BLaER1 treated with 17β-estradiol and CSF1 and Interleukin-3, amounts not matched to agents 10 nM and 100 nM (cell line): Measurements from ENCODE around the gene LSM12.

ENCODE experiments used
- H3K27ac ChIP-seq, 11 experiments: shearing (Covaris generic); formaldehyde crosslinking; 2 replicates each; pipeline ENCODE4 v1.8.1; 2022
- H3K27me3 ChIP-seq, 11 experiments: shearing (Covaris generic); formaldehyde crosslinking; 2 replicates each; pipeline ENCODE4 v1.8.1; 2022
- H3K36me3 ChIP-seq, 11 experiments: shearing (Covaris generic); formaldehyde crosslinking; 2 replicates each; pipeline ENCODE4 v1.8.1; 2022
- H3K4me1 ChIP-seq, 10 experiments: shearing (Covaris generic); formaldehyde crosslinking; 2 replicates each; pipeline ENCODE4 v1.8.1; 2022
- H3K4me2 ChIP-seq, 11 experiments: shearing (Covaris generic); formaldehyde crosslinking; 2 replicates each; pipeline ENCODE4 v1.8.1; 2022
- H3K4me3 ChIP-seq, 10 experiments: shearing (Covaris generic); formaldehyde crosslinking; 2 replicates each; pipeline ENCODE4 v1.8.1; 2022
- H3K9ac ChIP-seq, 11 experiments: shearing (Covaris generic); formaldehyde crosslinking; 2 replicates each; pipeline ENCODE4 v1.8.1; 2022
- H3K9me3 ChIP-seq, 11 experiments: shearing (Covaris generic); formaldehyde crosslinking; replicated peaks in 1 of 11; 2 replicates each; pipeline ENCODE4 v1.8.1; 2022
- H4K20me1 ChIP-seq, 11 experiments: shearing (Covaris generic); formaldehyde crosslinking; 2 replicates each; pipeline ENCODE4 v1.8.1; 2022
- Cebpa-rat ChIP-seq, 11 experiments: shearing (Covaris generic); IDR thresholded peaks; 2 replicates each; pipeline ENCODE4 v1.8.1; 2022

LSM12 gene

DNA sequence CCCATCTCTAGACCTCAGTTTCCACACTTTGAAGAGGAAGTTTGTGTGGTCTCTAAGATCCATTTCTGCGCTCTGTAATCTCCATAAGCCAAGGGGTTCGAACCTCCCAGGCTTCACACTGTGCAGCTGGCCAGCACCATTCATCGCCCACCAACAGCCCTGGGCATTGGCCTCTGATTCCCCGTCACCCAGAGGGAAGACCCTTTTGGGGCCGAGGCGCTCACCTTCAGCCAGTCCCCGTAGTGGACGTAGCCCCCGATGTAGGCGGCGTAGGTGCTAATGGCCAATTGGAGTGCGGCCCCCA is 52.4 kb downstream of the LSM12 start:
- Histone ChIP-seq H3K4me3 (peak overlapping the region; percentile 74 to 92 (median 84)), H3K27ac (peak overlapping the region; percentile 80 to 92 (median 87))

GRCh38 chr17:44012874-44013273 is 53.6 kb downstream of the LSM12 start:
- Histone ChIP-seq H3K36me3 (peaks cover 5 to 35% (median 23%) of the 10 kb centered on the region in 11 experiments; a peak in 15 of 22 replicates), H3K27ac (no peak overlapping the region), H3K9ac (peak overlapping the region in 1 of 11 experiments; percentile 60; a peak in 1 of 22 replicates), H3K4me3 (no peak overlapping the region), H3K4me2 (peak overlapping the region in 1 of 11 experiments; percentile 100; a peak in 2 of 22 replicates), H3K27me3 (peaks cover 0 to 6% (median 0%) of the 10 kb centered on the region in 11 experiments; a peak in 5 of 22 replicates), H3K9me3 (no peaks in the 10 kb centered on the region), H3K4me1 (peaks cover 45 to 64% (median 49%) of the 10 kb centered on the region in 10 experiments), H4K20me1 (peaks cover 0 to 4% (median 0%) of the 10 kb centered on the region in 11 experiments; a peak in 2 of 22 replicates)
- no peak for TF ChIP-seq Cebpa-rat (IDR thresholded peaks at IDR 0.05)

More for the DNA sequence above, 52.4 kb downstream of the LSM12 start:
- Histone ChIP-seq H3K9ac (peak overlapping the region; percentile 82 to 93 (median 88)), H3K9me3 (no peaks in the 10 kb centered on the region), H3K36me3 (peaks cover 5 to 34% (median 23%) of the 10 kb centered on the region in 11 experiments; a peak in 15 of 22 replicates), H4K20me1 (no peaks in the 10 kb centered on the region; a peak in 1 of 22 replicates), H3K4me1 (peaks cover 33 to 52% (median 40%) of the 10 kb centered on the region in 10 experiments), H3K27me3 (no peaks in the 10 kb centered on the region), H3K4me2 (peak overlapping the region; percentile 90 to 100 (median 98))
- no peak for TF ChIP-seq Cebpa-rat (IDR thresholded peaks at IDR 0.05)

- no peak overlapping the region for H3K4me3 ChIP-seq
- H4K20me1 ChIP-seq, result peaks cover 0 to 4% (median 0%) of the 10 kb centered on the region in 11 experiments; a peak in 2 of 22 replicates
- peak overlapping the region in 3 of 11 experiments; percentile 9 to 60 (median 43); a peak in 3 of 22 replicates for H3K9ac ChIP-seq
- peaks cover 0 to 10% (median 4%) of the 10 kb centered on the region in 11 experiments; a peak in 14 of 22 replicates for H3K27me3 ChIP-seq
- TF ChIP-seq Cebpa-rat (IDR thresholded peaks at IDR 0.05), result no peak
- peaks cover 5 to 35% (median 23%) of the 10 kb centered on the region in 11 experiments; a peak in 15 of 22 replicates for H3K36me3 ChIP-seq
- no peaks in the 10 kb centered on the region for H3K9me3 ChIP-seq
- no peak overlapping the region for H3K27ac ChIP-seq
- H3K4me1 ChIP-seq, result peaks cover 49 to 69% (median 54%) of the 10 kb centered on the region in 10 experiments
- H3K4me2 ChIP-seq, result peak overlapping the region in 3 of 11 experiments; percentile 53 to 66 (median 58); a peak in 2 of 22 replicates
These were observed 54.1 kb downstream of the LSM12 start for GRCh38 chr17:44012391-44012790.

- Histone ChIP-seq H3K27me3 (peaks cover 0 to 16% (median 9%) of the 10 kb centered on the region in 11 experiments; a peak in 14 of 22 replicates), H3K9me3 (no peaks in the 10 kb centered on the region), H3K4me3 (no peak overlapping the region), H3K36me3 (peaks cover 5 to 35% (median 23%) of the 10 kb centered on the region in 11 experiments; a peak in 15 of 22 replicates), H3K4me2 (peak overlapping the region; percentile 22 to 76 (median 47); a peak in 15 of 22 replicates), H4K20me1 (peaks cover 0 to 4% (median 0%) of the 10 kb centered on the region in 11 experiments; a peak in 2 of 22 replicates), H3K9ac (peak overlapping the region in 8 of 11 experiments; percentile 9 to 60 (median 37); a peak in 10 of 22 replicates), H3K4me1 (peaks cover 52 to 72% (median 58%) of the 10 kb centered on the region in 10 experiments), H3K27ac (no peak overlapping the region)
- no peak for TF ChIP-seq Cebpa-rat (IDR thresholded peaks at IDR 0.05)
These were observed 54.6 kb downstream of the LSM12 start for GRCh38 chr17:44011876-44012275.

DNA sequence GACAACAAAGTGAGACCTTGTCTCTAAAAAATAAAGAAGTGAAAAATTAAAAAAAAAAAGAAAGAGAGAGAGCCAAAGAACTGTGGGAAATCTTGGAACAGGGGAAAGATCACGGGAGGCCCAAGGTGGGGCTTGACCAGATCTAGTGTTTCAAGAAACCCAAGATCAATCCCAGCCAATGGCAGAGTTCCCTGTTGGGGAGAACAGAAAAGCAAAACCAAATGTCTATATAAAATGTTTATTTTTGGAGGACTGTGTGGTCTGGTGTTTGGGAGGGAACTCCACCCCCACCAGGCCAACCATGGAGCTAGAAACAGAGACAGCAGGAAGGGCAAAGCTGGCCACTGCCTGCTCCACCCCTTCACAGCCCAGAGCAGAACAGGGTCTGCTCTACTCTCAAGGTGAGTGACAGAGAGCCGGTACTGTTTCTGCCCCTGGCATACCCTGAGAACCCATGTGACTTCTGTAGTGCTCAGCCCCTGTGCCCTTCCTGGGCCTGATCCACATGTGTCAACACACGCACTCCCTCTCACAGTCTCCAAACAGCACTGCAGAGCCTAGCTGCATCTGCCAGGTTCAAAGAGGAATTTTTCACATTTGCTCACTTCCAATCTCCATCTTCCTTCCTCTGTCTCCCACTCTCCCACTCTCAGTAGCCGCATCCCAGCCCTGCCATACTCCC is 55.4 kb downstream of the LSM12 start:
- H3K4me3 ChIP-seq, result no peak overlapping the region
- no peaks in the 10 kb centered on the region for H3K9me3 ChIP-seq
- peaks cover 5 to 23% (median 17%) of the 10 kb centered on the region in 11 experiments for H3K27me3 ChIP-seq
- H3K4me1 ChIP-seq, result peaks cover 57 to 77% (median 63%) of the 10 kb centered on the region in 10 experiments
- peak overlapping the region; percentile 22 to 76 (median 47); a peak in 20 of 22 replicates for H3K4me2 ChIP-seq
- H3K27ac ChIP-seq, result peak overlapping the region in 2 of 11 experiments; percentile 20; a peak in 2 of 22 replicates
- no peak for TF ChIP-seq Cebpa-rat (IDR thresholded peaks at IDR 0.05)
- peak overlapping the region in 9 of 11 experiments; percentile 9 to 60 (median 34); a peak in 11 of 22 replicates for H3K9ac ChIP-seq
- H4K20me1 ChIP-seq, result peaks cover 0 to 7% (median 3%) of the 10 kb centered on the region in 11 experiments; a peak in 12 of 22 replicates
- peaks cover 5 to 35% (median 23%) of the 10 kb centered on the region in 11 experiments; a peak in 15 of 22 replicates for H3K36me3 ChIP-seq

DNA sequence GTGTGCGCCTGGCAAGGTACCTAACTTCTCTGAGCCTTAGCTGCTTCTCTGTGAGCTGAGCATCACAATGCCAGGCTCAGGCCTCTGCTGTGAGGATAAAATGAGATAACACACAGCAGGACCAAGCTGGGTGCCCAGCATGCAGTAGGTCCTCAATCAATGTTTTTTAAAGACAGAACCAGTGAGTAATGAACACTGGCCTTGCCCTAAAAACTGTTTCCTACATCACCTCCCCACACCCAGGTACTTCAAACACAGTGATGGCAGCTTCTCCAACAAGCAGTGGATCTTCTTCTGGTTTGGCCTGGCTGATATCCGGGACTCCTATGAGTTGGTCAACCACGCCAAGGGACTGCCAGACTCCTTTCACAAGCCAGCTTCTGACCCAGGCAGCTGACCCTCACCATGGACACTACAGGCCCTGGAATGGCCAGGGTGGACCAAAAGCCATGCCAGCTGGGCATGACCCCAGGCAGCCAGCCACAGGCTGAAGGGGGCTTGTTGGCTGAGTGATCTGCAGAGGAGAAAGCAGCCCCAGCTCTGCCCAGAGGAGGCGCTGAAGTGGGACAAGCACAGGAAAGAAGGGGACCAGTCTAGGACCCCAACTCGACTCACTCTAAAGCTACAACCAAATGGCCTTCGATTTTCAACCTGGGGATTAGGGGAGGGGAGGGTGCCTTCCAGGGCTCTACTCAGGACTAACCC is 58.1 kb downstream of the LSM12 start:
- Histone ChIP-seq H3K27ac (peak overlapping the region in 4 of 11 experiments; percentile 37 to 64 (median 55); a peak in 7 of 22 replicates), H3K4me3 (peak overlapping the region; percentile 60 to 84 (median 73); a peak in 15 of 20 replicates), H3K4me1 (peaks cover 47 to 78% (median 61%) of the 10 kb centered on the region in 10 experiments), H3K9me3 (no peaks in the 10 kb centered on the region), H3K27me3 (peaks cover 33 to 51% (median 44%) of the 10 kb centered on the region in 11 experiments), H3K9ac (peak overlapping the region; percentile 63 to 79 (median 76); a peak in 18 of 22 replicates), H4K20me1 (peaks cover 0 to 25% (median 15%) of the 10 kb centered on the region in 11 experiments; a peak in 15 of 22 replicates), H3K36me3 (peaks cover 5 to 35% (median 23%) of the 10 kb centered on the region in 11 experiments; a peak in 15 of 22 replicates), H3K4me2 (peak overlapping the region; percentile 94 to 100 (median 100))
- no peak for TF ChIP-seq Cebpa-rat (IDR thresholded peaks at IDR 0.05)

DNA sequence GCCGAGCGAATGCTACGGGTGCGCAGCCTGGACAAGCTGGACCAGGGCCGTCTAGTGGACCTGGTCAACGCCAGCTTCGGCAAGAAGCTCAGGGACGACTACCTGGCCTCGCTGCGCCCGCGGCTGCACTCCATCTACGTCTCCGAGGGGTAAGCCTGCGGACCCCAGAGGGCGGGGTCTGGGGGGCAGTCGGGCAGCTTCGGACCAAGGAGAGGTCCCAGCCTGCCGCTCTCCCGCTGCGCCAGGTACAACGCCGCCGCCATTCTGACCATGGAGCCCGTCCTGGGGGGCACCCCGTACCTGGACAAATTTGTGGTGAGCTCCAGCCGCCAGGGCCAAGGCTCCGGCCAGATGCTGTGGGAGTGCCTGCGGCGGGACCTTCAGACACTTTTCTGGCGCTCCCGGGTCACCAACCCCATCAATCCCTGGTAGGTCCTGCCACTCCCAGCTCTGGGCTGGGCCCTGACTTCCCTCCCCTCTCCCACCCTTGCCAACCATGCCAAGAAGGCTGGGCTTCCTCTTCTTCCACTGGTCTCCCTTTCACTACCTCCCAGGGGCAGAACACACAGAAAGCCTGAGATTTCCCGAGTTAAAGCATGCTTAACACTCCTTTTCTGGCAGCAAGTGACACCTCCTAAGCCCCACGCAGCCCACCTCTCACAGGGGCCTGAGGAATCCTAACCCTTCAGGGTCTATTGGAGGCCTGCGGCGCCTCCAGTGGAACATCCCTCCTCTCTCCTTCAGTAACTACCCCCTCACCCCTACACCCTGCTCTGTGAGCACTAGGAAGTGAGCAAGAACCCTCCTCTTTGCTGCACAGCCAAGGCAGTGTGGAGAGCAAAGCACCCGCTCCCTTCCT is 58.9 kb downstream of the LSM12 start:
- peaks cover 5 to 29% (median 17%) of the 10 kb centered on the region in 11 experiments; a peak in 14 of 22 replicates for H3K36me3 ChIP-seq
- H3K9me3 ChIP-seq, result no peaks in the 10 kb centered on the region
- peak overlapping the region; percentile 60 to 84 (median 73) for H3K4me3 ChIP-seq
- TF ChIP-seq Cebpa-rat (IDR thresholded peaks at IDR 0.05), result no peak
- peaks cover 0 to 25% (median 15%) of the 10 kb centered on the region in 11 experiments; a peak in 15 of 22 replicates for H4K20me1 ChIP-seq
- peaks cover 46 to 79% (median 60%) of the 10 kb centered on the region in 10 experiments for H3K4me1 ChIP-seq
- peak overlapping the region in 9 of 11 experiments; percentile 23 to 70 (median 51); a peak in 18 of 22 replicates for H3K27ac ChIP-seq
- peak overlapping the region; percentile 63 to 79 (median 76) for H3K9ac ChIP-seq
- H3K27me3 ChIP-seq, result peaks cover 39 to 59% (median 52%) of the 10 kb centered on the region in 11 experiments
- H3K4me2 ChIP-seq, result peak overlapping the region; percentile 94 to 100 (median 100)
